PFSK-1 (cell line): ENCODE measurements around the gene MN1.

Experiments
- FOXP2 ChIP-seq: optimal IDR thresholded peaks from 2 replicates; pipeline ENCODE3; 2011; ENCODE audit warnings: borderline replicate concordance, control low read depth, inconsistent platforms; ENCODE audit not compliant: insufficient read depth; ENCODE audit errors: extremely low read length, extremely low read depth
- POLR2AphosphoS5 ChIP-seq: IDR thresholded peaks from 2 replicates; pipeline ENCODE4 v1.6.1; 2012; ENCODE audit warnings: low read depth, mild to moderate bottlenecking, control low read depth, low read length, moderate library complexity
- REST ChIP-seq, 2 experiments: IDR thresholded peaks; 2 replicates each; pipeline versions ENCODE4 v1.6.1 to v1.8.0; 2011 to 2012; ENCODE audit warnings: low read depth in 2 of 2, low read length in 2 of 2, control low read depth in 1 of 2, inconsistent platforms in 1 of 2, mild to moderate bottlenecking in 1 of 2, moderate library complexity in 1 of 2; ENCODE audit not compliant: insufficient read depth in 1 of 2
- SIN3A ChIP-seq: IDR thresholded peaks from 2 replicates; pipeline ENCODE4 v1.6.1; 2012; ENCODE audit warnings: mild to moderate bottlenecking, low read length, moderate library complexity, borderline replicate concordance; ENCODE audit not compliant: insufficient read depth
- TAF1 ChIP-seq: IDR thresholded peaks from 2 replicates; pipeline ENCODE4 v1.6.1; 2012; ENCODE audit warnings: low read length, control low read depth, borderline replicate concordance; ENCODE audit not compliant: insufficient read depth

The MN1 gene

DNA sequence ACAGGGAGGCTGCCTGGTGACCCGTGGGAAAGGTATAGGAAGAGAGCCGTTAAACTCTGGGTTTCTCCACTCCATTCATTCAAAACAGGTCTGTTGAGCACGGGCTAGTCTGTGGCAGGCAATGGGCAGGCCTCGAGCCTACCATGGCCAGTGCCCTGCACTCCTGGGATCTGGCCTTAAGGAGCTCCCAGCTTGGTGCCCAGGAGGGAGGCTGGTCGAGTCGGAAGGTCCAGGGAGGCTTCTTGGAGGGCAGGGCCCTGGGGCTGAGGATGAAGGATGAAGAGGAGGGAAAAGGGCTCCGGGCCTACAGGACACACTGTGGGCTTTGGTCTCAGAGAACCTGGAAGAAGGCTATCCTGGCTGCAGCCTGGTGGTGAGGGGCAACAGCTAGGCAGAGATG is 41.9 kb upstream of the MN1 start:
- TF ChIP-seq POLR2AphosphoS5, result no peak

GRCh38 chr22:27842669-27843431 is 41.3 kb upstream of the MN1 start:
- no peak for TF ChIP-seq FOXP2
- no peak for TF ChIP-seq TAF1
- TF ChIP-seq SIN3A, result no peak
- no peak for TF ChIP-seq POLR2AphosphoS5
- TF ChIP-seq REST (IDR thresholded peaks at IDR 0.05; ENCODE audit: insufficient read depth in 1 of 2, low read depth in 2 of 2, low read length in 2 of 2), result no peak

DNA sequence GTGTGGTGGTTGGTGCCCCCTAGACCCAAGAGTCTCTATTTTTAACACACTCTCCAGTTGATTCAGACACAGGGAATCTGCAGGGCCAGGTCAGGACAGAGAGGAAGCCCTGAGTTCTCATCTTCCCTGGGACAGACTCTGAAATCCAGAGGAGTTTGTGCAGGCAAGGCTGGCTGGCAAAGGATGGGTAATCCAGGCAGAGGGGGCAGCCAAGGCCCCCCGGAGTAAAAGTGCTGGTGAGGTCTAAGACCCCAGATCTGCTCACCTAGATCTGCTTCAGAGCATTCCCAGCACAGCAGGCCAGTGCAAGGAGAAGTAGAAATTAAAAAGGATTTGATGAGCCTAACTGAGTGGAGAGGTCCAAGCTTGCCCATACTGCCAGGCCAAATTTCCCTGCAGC is 40.6 kb upstream of the MN1 start:
- no peak for TF ChIP-seq FOXP2
- TF ChIP-seq SIN3A, result no peak
- no peak for TF ChIP-seq REST (IDR thresholded peaks at IDR 0.05; ENCODE audit: insufficient read depth in 1 of 2, low read depth in 2 of 2, low read length in 2 of 2)
- TF ChIP-seq TAF1, result no peak
- TF ChIP-seq POLR2AphosphoS5, result no peak

DNA sequence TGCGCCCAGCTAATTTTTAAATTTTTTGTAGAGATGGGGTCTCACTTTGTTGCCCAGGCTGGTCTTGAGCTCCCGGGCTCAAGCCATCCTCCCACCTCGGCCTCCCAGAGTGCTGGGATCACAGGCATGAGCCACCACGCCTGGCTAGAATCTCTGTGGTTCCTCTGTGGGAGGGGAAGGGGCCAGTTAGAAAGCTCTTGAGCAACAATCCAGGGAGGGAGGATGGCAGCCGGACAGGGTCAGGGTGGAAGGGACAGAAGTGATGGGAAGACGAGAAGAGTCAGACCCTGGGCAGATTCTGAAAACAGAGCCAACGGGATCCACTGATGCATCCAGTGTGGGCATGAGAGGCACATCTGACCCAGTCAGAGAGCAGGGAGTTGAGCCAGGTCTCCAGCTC is 38.9 kb upstream of the MN1 start:
- no peak for TF ChIP-seq POLR2AphosphoS5
- no peak for TF ChIP-seq SIN3A
- TF ChIP-seq REST (IDR thresholded peaks at IDR 0.05; ENCODE audit: insufficient read depth in 1 of 2, low read depth in 2 of 2, low read length in 2 of 2), result no peak
- no peak for TF ChIP-seq TAF1
- TF ChIP-seq FOXP2, result no peak

DNA sequence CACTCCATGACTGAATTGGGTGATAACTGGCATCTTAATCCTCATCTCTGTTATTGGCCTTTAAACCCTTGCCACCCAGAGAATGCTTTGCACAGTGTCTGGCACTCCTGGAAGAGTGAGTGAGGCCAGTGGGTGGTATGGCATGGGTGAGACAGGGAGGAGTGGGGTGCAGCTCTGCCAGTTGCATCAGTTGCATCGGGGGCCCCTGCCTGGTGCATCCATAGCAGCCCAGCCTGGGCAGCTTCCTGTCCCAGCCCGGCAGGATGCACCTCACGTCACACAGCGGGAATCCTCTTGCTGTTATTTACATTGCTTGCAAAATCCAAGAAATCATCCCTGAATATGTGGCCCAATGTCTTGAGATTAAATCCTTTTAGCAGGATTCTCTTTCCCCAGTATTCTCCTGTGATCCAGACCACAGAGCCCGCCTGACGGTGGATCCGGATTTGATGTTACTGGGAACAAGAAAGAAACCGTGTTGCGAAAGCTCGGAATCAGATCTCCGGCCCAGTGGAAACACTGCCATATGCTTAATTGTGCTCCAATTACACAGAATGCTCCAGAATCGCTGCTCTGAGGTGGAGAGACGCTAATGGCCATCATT is 37.6 kb upstream of the MN1 start:
- TF ChIP-seq REST (IDR thresholded peaks at IDR 0.05; ENCODE audit: insufficient read depth in 1 of 2, low read depth in 2 of 2, low read length in 2 of 2) (no peak), SIN3A (no peak), FOXP2 (no peak), POLR2AphosphoS5 (no peak), TAF1 (no peak)
